Measurements from ENCODE around the gene MROH8.

Gene MROH8

GRCh38 chr20:37209661-37210314 lies 30.4 kb upstream of the MROH8 start:
- Histone ChIP-seq H3K4me1 (ENCODE audit: control insufficient read depth, insufficient read depth, low read length) (no peaks in the 10 kb centered on the region), H3K9me3 (ENCODE audit: control insufficient read depth, insufficient read depth, low read length) (no peaks in the 10 kb centered on the region), H3K27me3 (ENCODE audit: control insufficient read depth, insufficient read depth, low read length) (no peaks in the 10 kb centered on the region), H3K9ac (ENCODE audit: low read depth, low read length) (no peak overlapping the region), H3K4me3 (ENCODE audit: low read depth, low read length) (no peak overlapping the region), H3K36me3 (ENCODE audit: control insufficient read depth, insufficient read depth, low read length) (peaks cover 42% of the 10 kb centered on the region)

GRCh38 chr20:37209193-37209592 lies 29.8 kb upstream of the MROH8 start:
- H3K4me3 ChIP-seq (ENCODE audit: low read depth, low read length), result no peak overlapping the region

GRCh38 chr20:37207171-37207570 lies 27.8 kb upstream of the MROH8 start:
- H3K27me3 ChIP-seq (ENCODE audit: control insufficient read depth, insufficient read depth, low read length), result no peaks in the 10 kb centered on the region
- no peaks in the 10 kb centered on the region for H3K9me3 ChIP-seq (ENCODE audit: control insufficient read depth, insufficient read depth, low read length)
- H3K4me1 ChIP-seq (ENCODE audit: control insufficient read depth, insufficient read depth, low read length), result no peaks in the 10 kb centered on the region
- no peak overlapping the region for H3K4me3 ChIP-seq (ENCODE audit: low read depth, low read length)
- H3K36me3 ChIP-seq (ENCODE audit: control insufficient read depth, insufficient read depth, low read length), result peaks cover 52% of the 10 kb centered on the region
- H3K9ac ChIP-seq (ENCODE audit: low read depth, low read length), result no peak overlapping the region

More at GRCh38 chr20:37209193-37209592, 29.8 kb upstream of the MROH8 start:
- Histone ChIP-seq H3K27me3 (ENCODE audit: control insufficient read depth, insufficient read depth, low read length) (no peaks in the 10 kb centered on the region), H3K36me3 (ENCODE audit: control insufficient read depth, insufficient read depth, low read length) (peaks cover 48% of the 10 kb centered on the region), H3K9me3 (ENCODE audit: control insufficient read depth, insufficient read depth, low read length) (no peaks in the 10 kb centered on the region), H3K4me1 (ENCODE audit: control insufficient read depth, insufficient read depth, low read length) (no peaks in the 10 kb centered on the region), H3K9ac (ENCODE audit: low read depth, low read length) (no peak overlapping the region)

DNA sequence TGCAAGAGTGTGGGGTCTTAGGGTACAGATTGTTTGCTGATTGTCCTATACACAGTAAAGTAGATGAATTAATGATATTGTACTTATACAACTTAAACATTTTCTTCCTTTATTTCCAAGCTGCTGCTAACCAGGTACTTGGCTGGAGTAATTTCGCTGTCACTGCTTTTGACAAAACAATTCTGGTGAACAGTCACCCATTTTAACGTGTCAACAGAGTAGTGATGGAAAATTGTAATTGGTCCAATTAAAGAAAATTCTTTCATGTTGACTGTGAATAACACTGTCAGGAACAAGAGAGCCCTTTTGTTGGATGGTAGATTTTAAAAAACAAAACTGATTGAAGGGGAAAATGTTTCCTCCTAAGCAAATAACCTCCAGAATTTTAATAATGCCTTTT lies 26.4 kb upstream of the MROH8 start:
- peaks cover 49% of the 10 kb centered on the region for H3K36me3 ChIP-seq (ENCODE audit: control insufficient read depth, insufficient read depth, low read length)
- H3K4me1 ChIP-seq (ENCODE audit: control insufficient read depth, insufficient read depth, low read length), result no peaks in the 10 kb centered on the region
- H3K27me3 ChIP-seq (ENCODE audit: control insufficient read depth, insufficient read depth, low read length), result no peaks in the 10 kb centered on the region
- no peaks in the 10 kb centered on the region for H3K9me3 ChIP-seq (ENCODE audit: control insufficient read depth, insufficient read depth, low read length)
- H3K4me3 ChIP-seq (ENCODE audit: low read depth, low read length), result no peak overlapping the region
- H3K9ac ChIP-seq (ENCODE audit: low read depth, low read length), result no peak overlapping the region

- H3K9me3 ChIP-seq (ENCODE audit: control insufficient read depth, insufficient read depth, low read length), result no peaks in the 10 kb centered on the region
- no peaks in the 10 kb centered on the region for H3K27me3 ChIP-seq (ENCODE audit: control insufficient read depth, insufficient read depth, low read length)
- H3K4me3 ChIP-seq (ENCODE audit: low read depth, low read length), result no peak overlapping the region
- no peak overlapping the region for H3K9ac ChIP-seq (ENCODE audit: low read depth, low read length)
- H3K4me1 ChIP-seq (ENCODE audit: control insufficient read depth, insufficient read depth, low read length), result no peaks in the 10 kb centered on the region
- peaks cover 54% of the 10 kb centered on the region for H3K36me3 ChIP-seq (ENCODE audit: control insufficient read depth, insufficient read depth, low read length)
Observed at GRCh38 chr20:37205130-37205529, 25.8 kb upstream of the MROH8 start.

- no peaks in the 10 kb centered on the region for H3K27me3 ChIP-seq (ENCODE audit: control insufficient read depth, insufficient read depth, low read length)
- H3K4me1 ChIP-seq (ENCODE audit: control insufficient read depth, insufficient read depth, low read length), result no peaks in the 10 kb centered on the region
- H3K9ac ChIP-seq (ENCODE audit: low read depth, low read length), result no peak overlapping the region
- no peak overlapping the region for H3K4me3 ChIP-seq (ENCODE audit: low read depth, low read length)
- H3K36me3 ChIP-seq (ENCODE audit: control insufficient read depth, insufficient read depth, low read length), result peaks cover 57% of the 10 kb centered on the region
- no peaks in the 10 kb centered on the region for H3K9me3 ChIP-seq (ENCODE audit: control insufficient read depth, insufficient read depth, low read length)
Observed at GRCh38 chr20:37204056-37204455, 24.7 kb upstream of the MROH8 start.

- Histone ChIP-seq H3K27me3 (ENCODE audit: control insufficient read depth, insufficient read depth, low read length) (no peaks in the 10 kb centered on the region), H3K9ac (ENCODE audit: low read depth, low read length) (no peak overlapping the region), H3K36me3 (ENCODE audit: control insufficient read depth, insufficient read depth, low read length) (peaks cover 51% of the 10 kb centered on the region), H3K4me1 (ENCODE audit: control insufficient read depth, insufficient read depth, low read length) (no peaks in the 10 kb centered on the region), H3K4me3 (ENCODE audit: low read depth, low read length) (no peak overlapping the region), H3K9me3 (ENCODE audit: control insufficient read depth, insufficient read depth, low read length) (no peaks in the 10 kb centered on the region)
Observed at GRCh38 chr20:37202267-37202943, 23.1 kb upstream of the MROH8 start.

GRCh38 chr20:37201827-37202162 lies 22.4 kb upstream of the MROH8 start:
- H3K4me1 ChIP-seq (ENCODE audit: control insufficient read depth, insufficient read depth, low read length), result no peaks in the 10 kb centered on the region
- H3K27me3 ChIP-seq (ENCODE audit: control insufficient read depth, insufficient read depth, low read length), result no peaks in the 10 kb centered on the region
- peaks cover 55% of the 10 kb centered on the region for H3K36me3 ChIP-seq (ENCODE audit: control insufficient read depth, insufficient read depth, low read length)
- H3K4me3 ChIP-seq (ENCODE audit: low read depth, low read length), result no peak overlapping the region
- H3K9ac ChIP-seq (ENCODE audit: low read depth, low read length), result no peak overlapping the region
- no peaks in the 10 kb centered on the region for H3K9me3 ChIP-seq (ENCODE audit: control insufficient read depth, insufficient read depth, low read length)

GRCh38 chr20:37200926-37201826 lies 21.8 kb upstream of the MROH8 start:
- no peaks in the 10 kb centered on the region for H3K27me3 ChIP-seq (ENCODE audit: control insufficient read depth, insufficient read depth, low read length)
- H3K9me3 ChIP-seq (ENCODE audit: control insufficient read depth, insufficient read depth, low read length), result no peaks in the 10 kb centered on the region
- H3K4me1 ChIP-seq (ENCODE audit: control insufficient read depth, insufficient read depth, low read length), result no peaks in the 10 kb centered on the region
- H3K36me3 ChIP-seq (ENCODE audit: control insufficient read depth, insufficient read depth, low read length), result peaks cover 50% of the 10 kb centered on the region
- H3K4me3 ChIP-seq (ENCODE audit: low read depth, low read length), result no peak overlapping the region
- H3K9ac ChIP-seq (ENCODE audit: low read depth, low read length), result no peak overlapping the region

DNA sequence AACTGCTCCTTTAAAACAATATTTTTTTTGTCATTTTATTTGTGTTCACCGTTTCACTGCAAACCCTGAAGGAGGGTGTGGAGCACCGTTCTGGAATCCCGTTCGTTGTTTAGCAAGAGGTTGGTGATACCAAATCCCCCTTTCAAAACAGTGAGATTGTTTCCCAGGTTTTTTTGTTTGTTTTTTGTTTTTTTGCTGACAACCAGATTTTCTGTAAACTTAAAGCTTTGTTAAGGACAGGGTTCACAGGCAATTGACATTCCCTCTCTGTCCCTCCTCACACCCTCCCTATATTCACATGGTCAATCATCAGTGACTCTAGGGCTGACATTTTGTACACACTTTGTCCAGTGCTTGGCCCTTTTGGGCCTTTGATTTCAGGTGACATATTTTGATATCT lies 21.0 kb upstream of the MROH8 start:
- peaks cover 1% of the 10 kb centered on the region for H3K4me1 ChIP-seq (ENCODE audit: control insufficient read depth, insufficient read depth, low read length)
- no peaks in the 10 kb centered on the region for H3K27me3 ChIP-seq (ENCODE audit: control insufficient read depth, insufficient read depth, low read length)
- H3K4me3 ChIP-seq (ENCODE audit: low read depth, low read length), result no peak overlapping the region
- H3K9me3 ChIP-seq (ENCODE audit: control insufficient read depth, insufficient read depth, low read length), result no peaks in the 10 kb centered on the region
- peaks cover 50% of the 10 kb centered on the region for H3K36me3 ChIP-seq (ENCODE audit: control insufficient read depth, insufficient read depth, low read length)
- H3K9ac ChIP-seq (ENCODE audit: low read depth, low read length), result no peak overlapping the region

DNA sequence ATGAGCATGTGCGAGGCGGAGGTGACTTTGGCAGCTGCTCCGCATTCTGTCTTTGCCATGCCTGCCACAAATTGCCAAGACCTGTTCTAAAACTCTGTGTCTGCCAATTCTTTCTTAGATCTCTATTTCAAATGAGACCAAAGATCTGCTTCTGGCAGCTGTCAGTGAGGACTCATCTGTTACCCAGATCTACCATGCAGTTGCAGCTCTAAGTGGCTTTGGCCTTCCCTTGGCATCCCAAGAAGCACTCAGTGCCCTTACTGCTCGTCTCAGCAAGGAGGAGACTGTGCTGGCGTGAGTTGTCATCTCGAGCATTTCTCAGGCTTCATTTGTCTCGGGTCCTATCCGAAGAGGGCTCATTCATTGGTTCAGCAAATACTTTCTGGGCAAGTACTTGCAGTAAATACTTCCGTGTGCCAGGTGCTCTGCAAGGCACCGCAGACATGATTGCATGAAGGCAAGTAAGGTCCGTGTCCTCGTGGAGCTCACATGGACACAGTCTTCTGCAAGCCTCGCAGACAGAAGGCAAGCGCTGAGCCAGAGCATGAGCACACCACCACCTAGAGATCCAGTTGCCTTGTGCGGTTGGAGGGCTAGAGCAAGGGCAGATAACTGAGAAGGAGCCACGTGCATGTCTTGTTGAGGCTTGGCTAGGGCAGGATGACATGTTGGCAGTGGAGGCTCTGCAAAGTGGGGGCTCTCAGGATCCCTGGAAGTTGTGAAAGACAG lies 19.7 kb upstream of the MROH8 start:
- no peak overlapping the region for H3K4me3 ChIP-seq (ENCODE audit: low read depth, low read length)
- peaks cover 3% of the 10 kb centered on the region for H3K4me1 ChIP-seq (ENCODE audit: control insufficient read depth, insufficient read depth, low read length)
- no peaks in the 10 kb centered on the region for H3K9me3 ChIP-seq (ENCODE audit: control insufficient read depth, insufficient read depth, low read length)
- H3K9ac ChIP-seq (ENCODE audit: low read depth, low read length), result no peak overlapping the region
- peaks cover 38% of the 10 kb centered on the region for H3K36me3 ChIP-seq (ENCODE audit: control insufficient read depth, insufficient read depth, low read length)
- H3K27me3 ChIP-seq (ENCODE audit: control insufficient read depth, insufficient read depth, low read length), result no peaks in the 10 kb centered on the region
